A673 (cell line): ENCODE measurements around the gene NT5C3B. TPM values are rescaled to one million over a fixed set of nuclear protein-coding genes. Genes with fewer than 3 reads are reported as not detected.

ENCODE experiments used
- BruUV-seq: library from RNA; stranded (reverse); fragments of 400-500 nt; replicated peaks from 2 replicates; lab custom pipeline; 2021; lab: Mats Ljungman, UMichigan
- CTCF ChIA-PET: fragments of 300-600 bp; sonication (Branson Sonifier 250); formaldehyde crosslinking; loops from one replicate; lab custom pipeline; 2022; ENCODE audit warnings: antibody characterized with exemption; lab: Charles Lee
- POLR2A ChIA-PET: fragments of 300-600 bp; sonication (Branson Sonifier 250); formaldehyde crosslinking; loops from one replicate; lab custom pipeline; 2022; ENCODE audit warnings: antibody characterized with exemption; ENCODE audit not compliant: low non-redundant PET; lab: Charles Lee
- DNase-seq: peaks from one replicate; pipeline ENCODE4 v3.0.0-alpha.2; 2015; ENCODE audit warnings: low spot score
- H3K27ac ChIP-seq: fragments of 200-600 bp; sonication (generic); 2 replicates; pipeline ENCODE4 v1.5.1; 2016; ENCODE audit warnings: mixed run types, low read depth, mild to moderate bottlenecking, mixed read lengths, antibody characterized with exemption, low read length; ENCODE audit not compliant: poor library complexity, severe bottlenecking
- H3K27me3 ChIP-seq: fragments of 200-600 bp; sonication (generic); replicated peaks from 2 replicates; pipeline ENCODE4 v1.6.1; 2017; ENCODE audit warnings: mixed run types, low read depth, mild to moderate bottlenecking, mixed read lengths, antibody characterized with exemption, low read length; ENCODE audit not compliant: insufficient read depth, poor library complexity
- H3K36me3 ChIP-seq: fragments of 200-600 bp; sonication (generic); 2 replicates; pipeline ENCODE4 v1.6.1; 2016; ENCODE audit warnings: mixed run types, mild to moderate bottlenecking, mixed read lengths, antibody characterized with exemption, low read length; ENCODE audit not compliant: insufficient read depth, poor library complexity, severe bottlenecking
- H3K4me1 ChIP-seq: fragments of 200-600 bp; sonication (generic); 2 replicates; pipeline ENCODE4 v1.6.1; 2017; ENCODE audit warnings: mixed run types, mild to moderate bottlenecking, mixed read lengths, antibody characterized with exemption, low read length; ENCODE audit not compliant: insufficient read depth, poor library complexity, severe bottlenecking
- H3K4me3 ChIP-seq: fragments of 200-600 bp; sonication (generic); 2 replicates; pipeline ENCODE4 v1.5.1; 2016; ENCODE audit warnings: low read depth, mixed run types, mild to moderate bottlenecking, mixed read lengths, low read length; ENCODE audit not compliant: poor library complexity, severe bottlenecking
- H3K9me3 ChIP-seq: fragments of 200-600 bp; sonication (generic); 2 replicates; pipeline ENCODE4 v1.6.1; 2016; ENCODE audit warnings: mixed run types, low read depth, mild to moderate bottlenecking, mixed read lengths, antibody characterized with exemption, low read length; ENCODE audit not compliant: poor library complexity, severe bottlenecking
- CTCF ChIP-seq: fragments of 300-800, 200-600 bp; sonication (generic); conservative IDR thresholded peaks from 2 replicates; pipeline ENCODE4 v1.5.1; 2017; ENCODE audit warnings: low read depth, mild to moderate bottlenecking, antibody characterized with exemption, low read length, moderate library complexity, mixed read lengths
- EZH2 ChIP-seq: fragments of 200-600 bp; sonication (generic); IDR thresholded peaks from 2 replicates; pipeline ENCODE4 v1.6.1; 2017; ENCODE audit warnings: borderline replicate concordance, low read depth, mild to moderate bottlenecking, mixed read lengths, antibody characterized with exemption, low read length; ENCODE audit not compliant: poor library complexity, severe bottlenecking
- intact Hi-C: fragments of 100-400 bp; cut with micrococcal nuclease; formaldehyde crosslinking; loops from one replicate; pipeline ENCODE4 v1.10.0; 2022; ENCODE audit not compliant: unreplicated experiment
- total RNA-seq: library from RNA; stranded (reverse); gene quantifications from 2 replicates; pipeline ENCODE4 v1.2.3, GENCODE V29; 2021

NT5C3B gene
- total RNA-seq, 1 experiment from 2014 or later: 46.7 TPM

GRCh38 chr17:41818024-41818423 is 18.0 kb downstream of the NT5C3B start:
- H3K4me1 ChIP-seq: no peaks in the 10 kb centered on the region
- H3K4me3 ChIP-seq: no peak overlapping the region
- H3K36me3 ChIP-seq: no peaks in the 10 kb centered on the region
- H3K27ac ChIP-seq: no peak overlapping the region
- no peaks in the 10 kb centered on the region for H3K27me3 ChIP-seq
- no peaks in the 10 kb centered on the region for H3K9me3 ChIP-seq
- BruUV-seq: no TSS peak
- no peak for DNase-seq
- ChIA-PET POLR2A (no interaction called here), CTCF (no interaction called here)
- intact Hi-C loops: no loop called here
- TF ChIP-seq EZH2 (no peak), CTCF (no peak)

- no peaks in the 10 kb centered on the region for H3K9me3 ChIP-seq
- ChIA-PET CTCF (no interaction called here), POLR2A (no interaction called here)
- H3K4me1 ChIP-seq: no peaks in the 10 kb centered on the region
- no peak overlapping the region for H3K4me3 ChIP-seq
- H3K36me3 ChIP-seq: no peaks in the 10 kb centered on the region
- no peaks in the 10 kb centered on the region for H3K27me3 ChIP-seq
- intact Hi-C loops: no loop called here
- no peak for DNase-seq
- no peak overlapping the region for H3K27ac ChIP-seq
- no TSS peak for BruUV-seq
- TF ChIP-seq EZH2: no peak
- no peak for TF ChIP-seq CTCF
Measured at GRCh38 chr17:41816637-41817320, 19.3 kb downstream of the NT5C3B start.

GRCh38 chr17:41814195-41814594 is 21.8 kb downstream of the NT5C3B start:
- BruUV-seq: no TSS peak
- no peak overlapping the region for H3K4me3 ChIP-seq
- no peak overlapping the region for H3K27ac ChIP-seq
- DNase-seq: no peak
- ChIA-PET POLR2A (no interaction called here), CTCF (no interaction called here)
- H3K9me3 ChIP-seq: no peaks in the 10 kb centered on the region
- H3K4me1 ChIP-seq: no peaks in the 10 kb centered on the region
- no peaks in the 10 kb centered on the region for H3K27me3 ChIP-seq
- intact Hi-C loops: no loop called here
- no peak for TF ChIP-seq EZH2
- TF ChIP-seq CTCF: no peak
- H3K36me3 ChIP-seq: no peaks in the 10 kb centered on the region
